Measurements from ENCODE around the gene UBASH3A. TPM values are rescaled to one million over a fixed set of nuclear protein-coding genes. Genes with fewer than 3 reads are reported as not detected.

The UBASH3A gene
- total RNA-seq, 1 donor from 2014 or later: 6.4 TPM

DNA sequence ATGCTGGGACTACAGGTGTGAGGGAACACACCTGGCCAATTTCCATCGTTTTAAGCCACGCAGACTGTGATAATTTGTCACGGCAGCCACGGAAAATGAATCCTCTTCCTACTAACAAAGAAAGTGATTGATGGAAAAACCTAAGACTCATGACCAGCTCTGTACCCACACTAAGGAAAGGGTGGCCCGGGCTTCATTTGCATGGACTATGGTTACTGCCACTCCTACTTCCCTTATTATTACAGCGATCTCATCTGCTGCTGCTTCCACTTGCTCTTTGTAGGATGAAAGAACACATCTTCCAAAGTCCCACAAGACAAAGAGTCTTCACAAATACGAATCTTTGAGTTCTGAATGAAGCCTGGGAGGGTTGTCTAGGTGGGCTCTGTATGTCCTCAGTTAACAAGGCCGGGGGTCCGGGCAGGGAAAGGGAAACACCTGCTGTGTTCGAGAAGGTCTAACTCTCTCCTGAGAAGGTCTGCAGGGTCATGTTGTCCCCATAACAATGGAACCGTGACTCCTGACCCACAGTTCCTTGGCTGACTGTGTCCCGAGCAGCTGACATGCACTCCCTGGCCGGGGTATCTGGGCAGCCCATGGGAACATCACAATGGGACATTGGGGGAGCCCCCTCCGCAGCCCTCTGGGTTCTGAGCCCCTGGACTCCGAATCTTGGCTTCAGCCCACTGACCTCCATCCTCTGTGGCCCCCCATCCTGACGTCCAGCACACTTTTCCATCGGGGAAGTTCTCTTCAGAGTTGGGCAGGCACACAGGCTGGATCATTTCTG, 24.1 kb upstream of the UBASH3A start:
- Histone ChIP-seq H3K9me3 (no peaks in the 10 kb centered on the region), H3K36me3 (no peaks in the 10 kb centered on the region), H3K27ac (no peak overlapping the region), H3K4me3 (no peak overlapping the region), H3K4me1 (no peaks in the 10 kb centered on the region), H3K27me3 (no peaks in the 10 kb centered on the region)
- TF ChIP-seq, protein P1, sequence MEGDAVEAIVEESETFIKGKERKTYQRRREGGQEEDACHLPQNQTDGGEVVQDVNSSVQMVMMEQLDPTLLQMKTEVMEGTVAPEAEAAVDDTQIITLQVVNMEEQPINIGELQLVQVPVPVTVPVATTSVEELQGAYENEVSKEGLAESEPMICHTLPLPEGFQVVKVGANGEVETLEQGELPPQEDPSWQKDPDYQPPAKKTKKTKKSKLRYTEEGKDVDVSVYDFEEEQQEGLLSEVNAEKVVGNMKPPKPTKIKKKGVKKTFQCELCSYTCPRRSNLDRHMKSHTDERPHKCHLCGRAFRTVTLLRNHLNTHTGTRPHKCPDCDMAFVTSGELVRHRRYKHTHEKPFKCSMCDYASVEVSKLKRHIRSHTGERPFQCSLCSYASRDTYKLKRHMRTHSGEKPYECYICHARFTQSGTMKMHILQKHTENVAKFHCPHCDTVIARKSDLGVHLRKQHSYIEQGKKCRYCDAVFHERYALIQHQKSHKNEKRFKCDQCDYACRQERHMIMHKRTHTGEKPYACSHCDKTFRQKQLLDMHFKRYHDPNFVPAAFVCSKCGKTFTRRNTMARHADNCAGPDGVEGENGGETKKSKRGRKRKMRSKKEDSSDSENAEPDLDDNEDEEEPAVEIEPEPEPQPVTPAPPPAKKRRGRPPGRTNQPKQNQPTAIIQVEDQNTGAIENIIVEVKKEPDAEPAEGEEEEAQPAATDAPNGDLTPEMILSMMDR (IDR thresholded peaks at IDR 0.05): no peak
- no peak for TF ChIP-seq POLR2A (IDR thresholded peaks at IDR 0.05)
- no peak for TF ChIP-seq POLR2AphosphoS5 (IDR thresholded peaks at IDR 0.05; ENCODE audit: insufficient read depth in 1 of 2, low read depth in 1 of 2)
- intact Hi-C loops (cut with DNase I): no loop called here
- DNase-seq (ENCODE audit: extremely low spot score in 2 of 2): no peak

DNA sequence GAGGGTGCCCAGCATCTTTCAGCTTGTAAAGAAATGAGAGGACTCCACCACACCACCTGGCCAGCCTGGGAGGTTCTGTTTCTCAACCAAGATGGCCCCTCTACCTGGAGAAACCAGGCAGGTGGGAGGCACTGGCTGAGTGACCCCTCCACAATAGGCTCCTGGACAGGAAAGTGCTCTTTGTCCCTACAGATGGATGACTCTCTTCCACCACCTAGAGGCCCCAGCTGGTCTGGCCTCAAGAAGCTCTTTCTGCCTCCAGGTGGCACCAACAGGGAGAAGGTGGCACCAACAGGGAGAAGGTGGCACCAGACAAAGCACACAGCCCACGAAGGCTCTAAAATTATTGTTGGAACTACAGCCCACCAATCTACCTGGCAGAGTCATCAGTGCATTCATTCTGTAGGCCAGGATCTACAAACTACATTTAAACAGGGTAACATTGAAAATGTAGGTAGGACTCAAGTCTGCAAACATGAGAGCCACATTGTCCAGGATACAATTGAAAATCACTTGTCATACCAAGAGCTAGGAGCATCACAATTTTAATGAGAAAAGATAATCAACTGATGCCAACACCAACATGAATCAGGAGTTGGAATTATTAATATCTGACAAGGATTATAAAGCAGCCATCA, 22.2 kb upstream of the UBASH3A start:
- no peaks in the 10 kb centered on the region for H3K4me1 ChIP-seq
- H3K4me3 ChIP-seq: no peak overlapping the region
- H3K27me3 ChIP-seq: no peaks in the 10 kb centered on the region
- intact Hi-C loops (cut with DNase I): no loop called here
- no peak overlapping the region for H3K27ac ChIP-seq
- H3K36me3 ChIP-seq: no peaks in the 10 kb centered on the region
- DNase-seq (ENCODE audit: extremely low spot score in 2 of 2): no peak
- no peaks in the 10 kb centered on the region for H3K9me3 ChIP-seq
- TF ChIP-seq POLR2A (IDR thresholded peaks at IDR 0.05) (no peak), POLR2AphosphoS5 (IDR thresholded peaks at IDR 0.05; ENCODE audit: insufficient read depth in 1 of 2, low read depth in 1 of 2) (no peak)
- TF ChIP-seq, protein P1 (IDR thresholded peaks at IDR 0.05): no peak

DNA sequence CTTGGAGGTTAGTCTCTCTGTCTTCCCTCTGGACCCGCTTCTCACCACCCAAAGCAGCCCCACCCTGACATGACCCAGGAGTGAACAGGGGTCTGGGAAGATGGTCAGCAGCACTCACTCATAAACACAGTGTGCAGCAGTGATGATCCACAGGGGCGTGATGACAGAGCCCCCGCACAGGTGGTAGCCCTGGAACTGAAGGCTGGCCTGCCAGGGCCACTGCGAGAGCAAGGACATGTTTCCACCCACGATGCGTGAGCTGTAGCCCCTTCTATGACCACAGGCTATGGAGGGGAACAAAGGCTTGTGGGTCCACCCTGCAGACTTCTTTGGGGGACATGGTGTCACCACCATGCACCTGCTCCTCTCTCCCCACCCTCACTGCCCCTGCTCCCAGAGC, 20.8 kb upstream of the UBASH3A start:
- intact Hi-C loops (cut with DNase I): no loop called here
- no peak overlapping the region for H3K4me3 ChIP-seq
- H3K27me3 ChIP-seq: no peaks in the 10 kb centered on the region
- H3K4me1 ChIP-seq: no peaks in the 10 kb centered on the region
- no peak for DNase-seq (ENCODE audit: extremely low spot score in 2 of 2)
- H3K36me3 ChIP-seq: no peaks in the 10 kb centered on the region
- H3K9me3 ChIP-seq: no peaks in the 10 kb centered on the region
- no peak for TF ChIP-seq POLR2A (IDR thresholded peaks at IDR 0.05)
- TF ChIP-seq, protein P1 (IDR thresholded peaks at IDR 0.05): no peak
- no peak for TF ChIP-seq POLR2AphosphoS5 (IDR thresholded peaks at IDR 0.05; ENCODE audit: insufficient read depth in 1 of 2, low read depth in 1 of 2)
- no peak overlapping the region for H3K27ac ChIP-seq

DNA sequence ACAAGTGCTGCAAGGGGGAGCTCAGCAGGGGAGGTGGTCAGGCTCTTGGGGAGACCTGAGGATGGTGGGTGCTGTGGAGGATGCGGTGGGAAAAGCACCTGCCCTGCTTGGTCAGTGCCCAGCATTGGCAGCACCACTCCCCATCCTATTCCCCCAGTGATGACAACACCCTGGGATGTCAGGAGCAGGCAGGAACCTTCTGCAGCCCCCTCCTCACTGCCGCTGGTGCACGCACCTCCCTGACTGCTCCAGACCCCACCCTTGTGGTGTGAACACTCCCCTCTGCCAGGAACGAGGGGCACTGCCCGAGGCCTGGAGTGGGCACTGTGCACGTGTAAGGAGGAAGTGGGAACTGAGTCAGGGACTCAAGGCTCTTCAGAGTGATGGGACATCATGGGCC, 20.4 kb upstream of the UBASH3A start:
- no peaks in the 10 kb centered on the region for H3K9me3 ChIP-seq
- H3K4me3 ChIP-seq: no peak overlapping the region
- no peaks in the 10 kb centered on the region for H3K4me1 ChIP-seq
- H3K27me3 ChIP-seq: no peaks in the 10 kb centered on the region
- no peaks in the 10 kb centered on the region for H3K36me3 ChIP-seq
- intact Hi-C loops (cut with DNase I): no loop called here
- TF ChIP-seq POLR2AphosphoS5 (IDR thresholded peaks at IDR 0.05; ENCODE audit: insufficient read depth in 1 of 2, low read depth in 1 of 2) (no peak), POLR2A (IDR thresholded peaks at IDR 0.05) (no peak)
- TF ChIP-seq, protein P1 (IDR thresholded peaks at IDR 0.05): no peak
- no peak overlapping the region for H3K27ac ChIP-seq
- DNase-seq (ENCODE audit: extremely low spot score in 2 of 2): no peak
